ENCODE data around the gene NCOR2.

NCOR2 gene

GRCh38 chr12:124557518-124558223 lies 9.7 kb downstream of the NCOR2 start:
- DNase-seq = no peak

GRCh38 chr12:124556896-124557501 lies 10.4 kb downstream of the NCOR2 start:
- peak; percentile 22 for DNase-seq

- DNase-seq = no peak
Measured at GRCh38 chr12:124556074-124556466, 11.3 kb downstream of the NCOR2 start.

GRCh38 chr12:124555168-124556073 lies 12.0 kb downstream of the NCOR2 start:
- DNase-seq = no peak

GRCh38 chr12:124554429-124555029 lies 12.9 kb downstream of the NCOR2 start:
- DNase-seq = no peak

- no peak for DNase-seq
Measured at GRCh38 chr12:124553862-124554428, 13.5 kb downstream of the NCOR2 start.

GRCh38 chr12:124551268-124552144 lies 15.9 kb downstream of the NCOR2 start:
- DNase-seq = peak; percentile 19

- no peak for DNase-seq
Measured at GRCh38 chr12:124550123-124551089, 17.0 kb downstream of the NCOR2 start.

GRCh38 chr12:124549629-124550028 lies 17.8 kb downstream of the NCOR2 start:
- DNase-seq = no peak

- peak; percentile 37 for DNase-seq
Measured at GRCh38 chr12:124548854-124549378, 18.5 kb downstream of the NCOR2 start.

- no peak for DNase-seq
Measured at GRCh38 chr12:124547626-124548025, 19.8 kb downstream of the NCOR2 start.

- no peak for DNase-seq
Measured at GRCh38 chr12:124545508-124546418, 21.6 kb downstream of the NCOR2 start.

- DNase-seq = no peak
Measured at GRCh38 chr12:124544983-124545382, 22.4 kb downstream of the NCOR2 start.

GRCh38 chr12:124544311-124544970 lies 23.0 kb downstream of the NCOR2 start:
- no peak for DNase-seq

GRCh38 chr12:124543590-124544310 lies 23.7 kb downstream of the NCOR2 start:
- no peak for DNase-seq

- no peak for DNase-seq
Measured at GRCh38 chr12:124543052-124543589, 24.3 kb downstream of the NCOR2 start.
